GM10847 (cell line): ENCODE data around the gene SLC17A9.

ENCODE experiments used
- POLR2A ChIP-seq: IDR thresholded peaks from 2 replicates; pipeline ENCODE4 v1.6.1; 2011; ENCODE audit not compliant: insufficient read length; ENCODE audit errors: extremely low read depth

Gene SLC17A9

DNA sequence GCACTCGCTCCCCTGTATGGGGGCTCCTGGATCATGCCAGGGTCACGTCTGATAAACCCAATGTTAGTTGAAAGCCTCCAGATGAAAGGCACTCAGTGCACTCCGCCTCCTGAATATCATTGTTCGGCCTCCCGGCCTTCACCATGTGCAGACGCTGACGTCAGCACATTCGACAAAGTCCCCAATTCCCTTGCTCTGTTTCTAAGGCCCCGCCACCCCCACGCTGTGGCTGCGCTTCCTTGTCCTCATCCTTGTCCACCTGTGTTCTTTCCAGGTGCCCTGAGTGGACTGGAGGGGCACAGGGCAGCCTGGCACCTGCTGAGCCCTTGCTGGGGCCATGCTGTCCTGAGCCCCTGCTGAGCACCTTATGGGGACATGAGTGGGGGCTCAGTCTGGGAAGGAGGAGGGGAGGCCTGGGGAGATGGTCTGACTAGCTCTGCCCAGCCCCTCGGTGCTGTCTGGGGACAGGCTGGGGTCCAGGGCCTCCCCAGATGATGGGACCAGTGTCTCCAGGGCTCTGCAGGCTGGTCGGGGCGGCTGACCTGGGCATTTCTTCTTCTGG is 64.1 kb downstream of the SLC17A9 start:
- TF ChIP-seq POLR2A = no peak

DNA sequence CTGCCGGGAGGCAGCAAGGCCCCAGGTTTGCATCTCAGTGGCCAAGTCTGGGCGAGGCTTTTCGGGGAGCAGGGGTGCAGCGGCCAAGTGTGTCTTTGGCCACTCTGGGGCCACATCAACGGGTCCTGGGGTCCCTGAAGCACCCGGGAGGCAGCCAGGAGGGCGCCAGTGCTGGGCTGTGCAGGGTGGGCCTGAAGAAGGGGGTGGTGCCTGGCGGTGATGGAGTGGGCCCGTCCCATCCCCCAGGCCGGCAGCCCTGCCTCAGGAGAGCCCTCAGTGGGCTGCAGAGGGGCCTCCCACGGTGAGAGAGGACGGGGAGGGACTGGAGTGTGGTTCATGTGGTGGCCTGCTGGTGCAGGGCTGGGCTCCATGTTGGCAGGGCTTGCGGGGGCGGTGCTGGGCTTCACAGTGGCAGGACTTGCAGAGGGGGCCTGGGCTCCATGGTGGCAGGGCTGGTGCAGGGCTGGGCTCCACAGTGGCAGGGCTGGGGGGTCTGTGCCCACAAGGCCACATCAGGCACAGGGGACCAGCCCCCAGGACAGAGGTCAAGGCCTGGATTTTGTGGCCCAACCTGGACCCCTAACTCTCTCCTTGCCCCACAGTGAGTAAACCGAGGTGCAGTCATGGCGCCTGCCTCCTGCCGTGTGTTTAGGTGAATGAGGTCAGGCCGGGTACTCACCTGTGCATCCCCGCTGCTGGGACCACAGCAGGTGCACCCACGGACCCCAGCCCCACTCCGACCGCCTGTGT is 64.7 kb downstream of the SLC17A9 start:
- no peak for TF ChIP-seq POLR2A

DNA sequence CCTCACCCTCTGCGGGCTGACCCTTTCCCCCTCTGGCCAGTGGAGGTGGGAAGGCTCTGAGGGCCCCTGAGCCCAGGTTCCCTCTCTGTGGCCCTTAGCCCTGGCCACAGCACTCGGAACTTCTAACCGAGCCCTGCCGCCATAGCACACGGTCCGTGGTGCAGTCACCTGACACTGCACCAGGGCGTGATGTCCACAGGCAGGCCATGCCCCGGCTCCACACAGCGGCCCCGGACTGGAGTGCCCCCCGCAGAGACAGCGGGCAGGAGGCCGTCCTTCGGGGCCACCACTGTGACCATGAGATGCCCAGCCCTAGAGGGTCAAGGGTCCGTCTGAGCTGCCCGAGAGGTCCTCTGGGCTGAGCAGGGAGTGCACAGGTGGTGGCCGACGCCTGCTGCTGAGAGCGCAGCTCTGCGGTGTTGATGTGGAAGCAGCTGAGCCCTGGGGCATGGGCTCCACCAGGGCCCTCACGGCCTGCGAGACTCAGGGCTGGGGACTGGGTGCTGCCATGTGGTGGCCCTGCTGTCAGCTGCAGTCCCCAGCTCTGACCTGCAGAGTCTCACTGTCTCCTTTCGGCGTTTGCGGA is 65.4 kb downstream of the SLC17A9 start:
- TF ChIP-seq POLR2A = no peak
